CD4-positive, alpha-beta T cell treated with Interferon alpha-2 for 1 hour (primary cell): ENCODE measurements around the gene FOXK1.
"Not testable (repeated sequence)": the region's sequence is repeated elsewhere in the genome, so short reads cannot be mapped to it uniquely, and the experiment has no call there.

Experiments used
- DNase-seq, 2 donors: peaks; one replicate each; pipeline ENCODE4 v3.0.0-alpha.2; 2020 to 2022

FOXK1 gene

GRCh38 chr7:4681886-4682620 is at the start of gene FOXK1:
Gene FOXK1 (plus strand): TSS chr7:4682295. CDS start chr7:4682309, 14 bp downstream.
- DNase-seq, result peak; percentile 71 to 84

DNA sequence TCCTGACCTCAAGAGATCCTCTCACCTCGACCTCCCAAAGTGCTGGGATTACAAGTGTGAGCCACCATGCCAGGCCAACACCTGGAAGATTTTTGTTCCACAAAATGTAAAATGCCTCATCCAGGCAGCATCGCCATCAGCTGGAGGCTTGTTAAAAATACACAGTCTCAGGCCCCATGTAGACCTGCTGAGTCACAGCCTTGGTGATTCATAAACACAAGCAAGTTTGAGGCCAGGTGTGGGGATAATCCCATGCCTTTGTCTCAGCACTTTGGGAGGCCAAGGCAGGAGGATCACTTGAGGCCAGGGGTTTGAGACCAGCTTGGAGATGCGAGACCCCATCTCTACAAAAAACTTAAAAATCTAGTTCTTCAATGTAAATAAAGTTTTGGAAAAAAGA is 49.1 kb upstream of the FOXK1 start:
- no peak for DNase-seq

- no peak for DNase-seq
These were observed 47.9 kb upstream of the FOXK1 start for GRCh38 chr7:4634166-4634565.

- no peak for DNase-seq
These were observed 43.1 kb upstream of the FOXK1 start for GRCh38 chr7:4638781-4639575.

DNA sequence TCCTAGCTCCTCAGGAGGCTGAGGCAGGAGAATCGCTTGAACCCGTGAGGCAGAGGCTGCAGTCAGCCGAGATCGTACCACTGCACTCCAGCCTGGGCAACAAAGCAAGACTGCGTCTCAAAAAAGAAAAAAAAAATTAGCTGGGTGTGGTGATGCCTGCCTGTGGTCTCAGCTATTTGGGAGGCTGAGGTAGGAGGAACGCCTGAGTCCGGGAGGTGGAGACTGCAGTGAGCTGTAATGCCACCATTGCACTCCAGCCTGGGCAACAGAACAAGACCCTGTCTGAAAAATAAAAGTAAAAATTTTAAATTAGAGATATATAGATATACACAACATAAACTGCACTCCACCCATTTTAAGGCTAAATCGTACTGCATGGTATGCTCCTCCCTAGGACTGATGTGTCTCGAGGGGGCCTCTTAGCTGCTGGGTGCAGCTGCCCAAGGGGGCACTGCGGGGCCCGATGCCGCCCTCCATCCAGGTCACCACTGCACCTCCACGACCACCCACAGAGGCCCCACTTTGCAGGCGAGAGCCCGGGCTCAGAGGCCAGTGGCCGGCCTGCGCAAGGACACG is 40.9 kb upstream of the FOXK1 start:
- DNase-seq, result no peak

GRCh38 chr7:4641667-4642467 is 40.2 kb upstream of the FOXK1 start:
- peak; percentile 95 to 97 for DNase-seq

DNA sequence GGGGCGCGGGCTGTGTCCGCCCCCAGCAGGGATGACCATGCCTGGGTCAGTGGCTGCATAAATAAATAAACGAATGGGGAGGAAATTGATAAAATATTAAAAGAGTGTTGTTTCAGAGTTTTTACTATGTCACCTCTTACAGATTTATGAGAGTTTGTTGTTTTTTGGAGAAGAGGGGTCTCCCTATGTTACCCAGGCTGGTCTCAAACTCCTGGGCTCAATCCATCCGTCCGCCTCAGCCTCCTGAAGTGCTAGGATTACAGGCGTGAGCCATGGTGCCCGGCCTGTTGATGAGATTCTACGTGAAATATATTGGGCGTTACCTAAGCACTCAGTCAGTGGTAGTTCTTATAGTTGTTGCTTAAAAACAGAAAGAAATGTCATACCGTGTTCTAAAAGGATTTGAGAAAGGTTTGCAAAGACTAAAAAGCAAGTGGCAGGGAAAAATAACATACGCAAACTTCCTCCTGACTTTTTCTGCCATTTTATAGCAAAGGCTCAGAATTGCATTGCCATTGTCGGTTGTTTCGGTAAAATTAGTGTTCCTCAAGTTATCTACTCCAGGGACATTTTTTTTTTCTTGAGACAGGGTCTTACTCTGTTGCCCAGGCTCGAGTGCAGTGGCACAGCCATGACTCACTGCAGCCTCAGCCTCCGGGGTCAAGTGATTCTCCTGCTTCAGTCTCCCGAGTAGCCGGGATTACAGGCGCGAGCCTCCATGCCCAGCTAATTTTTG is 39.5 kb upstream of the FOXK1 start:
- DNase-seq, result no peak

DNA sequence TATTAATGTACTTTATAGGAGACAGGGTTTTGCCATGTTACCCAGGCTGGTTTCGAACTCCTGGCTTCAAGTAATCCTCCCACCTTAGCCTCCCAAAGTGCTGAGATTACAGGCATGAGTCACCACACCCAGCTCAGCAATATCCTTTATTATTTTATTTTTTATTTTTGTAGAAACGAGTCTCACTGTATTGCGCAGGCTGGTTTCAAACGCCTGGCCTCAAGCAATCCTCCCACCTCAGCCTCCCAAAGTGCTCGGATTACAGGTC is 39.0 kb upstream of the FOXK1 start:
- not testable (repeated sequence) for DNase-seq

GRCh38 chr7:4645246-4645645 is 36.8 kb upstream of the FOXK1 start:
- DNase-seq, result no peak

- DNase-seq, result no peak
These were observed 34.0 kb upstream of the FOXK1 start for GRCh38 chr7:4648111-4648510.

DNA sequence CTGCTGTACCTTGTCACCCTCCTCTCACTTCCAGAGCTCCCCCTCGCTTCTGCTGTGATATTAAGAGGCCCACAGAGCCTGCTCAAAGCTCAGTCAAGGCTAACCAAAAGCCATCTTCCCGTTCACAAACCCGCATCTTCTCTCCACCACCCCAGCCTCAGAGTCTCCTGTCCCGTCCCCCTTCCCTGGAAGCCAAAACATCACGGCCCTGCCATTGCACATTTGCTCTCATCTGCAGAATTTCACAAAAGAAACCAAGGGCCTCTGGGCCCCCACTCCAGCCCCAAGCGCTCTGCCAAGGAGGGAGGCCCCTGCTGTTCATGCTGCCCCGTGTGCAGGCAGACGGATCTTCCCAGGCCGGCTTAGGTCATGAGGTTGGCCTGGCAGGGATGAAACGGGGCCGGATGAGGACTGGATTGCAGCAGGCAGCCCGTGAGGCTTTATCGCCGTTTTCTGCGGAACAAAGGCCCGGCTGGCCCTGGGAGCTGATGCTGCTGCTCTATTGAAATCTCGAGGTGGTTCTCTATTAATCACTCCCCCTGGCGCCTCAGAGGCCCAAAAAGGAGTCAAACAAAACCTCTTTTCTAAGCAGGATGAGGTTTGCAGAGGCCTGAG is 31.6 kb upstream of the FOXK1 start:
- no peak for DNase-seq

DNA sequence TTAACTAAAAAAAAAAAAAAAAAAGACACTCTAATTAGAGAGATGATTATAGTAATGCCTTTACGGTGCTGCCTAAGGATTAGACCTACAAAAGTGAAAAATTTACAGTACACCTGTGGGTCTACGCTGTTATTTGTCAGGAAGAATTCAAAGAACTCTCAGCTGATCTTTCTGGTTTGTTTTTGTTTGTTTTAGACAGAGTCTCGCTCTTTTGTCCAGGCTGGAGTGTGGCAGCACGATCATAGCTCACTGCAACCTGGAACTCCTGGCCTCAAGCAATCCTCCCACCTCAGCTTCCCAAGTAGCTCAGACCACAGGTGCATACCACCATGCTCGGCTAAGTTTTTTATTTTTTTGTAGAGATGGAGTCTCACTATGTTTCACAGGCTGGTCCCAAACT is 28.3 kb upstream of the FOXK1 start:
- no peak for DNase-seq

- DNase-seq, result no peak
These were observed 26.8 kb upstream of the FOXK1 start for GRCh38 chr7:4655311-4655710.

- DNase-seq, result no peak
These were observed 26.2 kb upstream of the FOXK1 start for GRCh38 chr7:4655896-4656295.

GRCh38 chr7:4657640-4658417 is 24.3 kb upstream of the FOXK1 start:
- no peak for DNase-seq

- DNase-seq, result peak in 1 of 2 donors; percentile 6
These were observed 22.4 kb upstream of the FOXK1 start for GRCh38 chr7:4659551-4660286.

- DNase-seq, result no peak
These were observed 20.2 kb upstream of the FOXK1 start for GRCh38 chr7:4661871-4662270.

GRCh38 chr7:4663239-4664018 is 18.7 kb upstream of the FOXK1 start:
- DNase-seq, result no peak

GRCh38 chr7:4665661-4666060 is 16.4 kb upstream of the FOXK1 start:
- no peak for DNase-seq
